GM18502 (cell line): ENCODE data around the gene DTHD1.

Experiments used
- ATAC-seq: cut with Tn5 transposase; IDR thresholded peaks from one replicate; pipeline ENCODE4 v1.9.1; 2021; ENCODE audit warnings: mild to moderate bottlenecking; ENCODE audit not compliant: unreplicated experiment, poor library complexity

DTHD1 gene

DNA sequence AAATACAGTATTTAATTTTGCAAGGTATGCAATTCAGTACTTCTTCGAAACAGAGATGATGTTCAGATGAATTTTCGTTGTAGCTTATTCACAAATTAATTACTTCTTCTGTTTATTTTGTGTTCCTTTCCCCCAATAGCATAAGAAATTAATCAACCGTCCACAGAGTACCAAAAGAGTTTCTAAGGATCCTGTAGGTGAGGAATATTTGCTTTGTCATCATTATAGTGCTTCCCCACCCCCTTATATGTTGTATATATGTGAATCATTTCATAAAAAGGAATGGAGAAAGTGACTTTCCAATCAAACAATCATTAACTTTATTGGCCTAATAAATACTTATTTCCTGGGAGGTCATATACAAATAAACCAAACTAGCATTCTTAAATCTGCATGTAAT, 57.6 kb downstream of the DTHD1 start:
- no peak for ATAC-seq

DNA sequence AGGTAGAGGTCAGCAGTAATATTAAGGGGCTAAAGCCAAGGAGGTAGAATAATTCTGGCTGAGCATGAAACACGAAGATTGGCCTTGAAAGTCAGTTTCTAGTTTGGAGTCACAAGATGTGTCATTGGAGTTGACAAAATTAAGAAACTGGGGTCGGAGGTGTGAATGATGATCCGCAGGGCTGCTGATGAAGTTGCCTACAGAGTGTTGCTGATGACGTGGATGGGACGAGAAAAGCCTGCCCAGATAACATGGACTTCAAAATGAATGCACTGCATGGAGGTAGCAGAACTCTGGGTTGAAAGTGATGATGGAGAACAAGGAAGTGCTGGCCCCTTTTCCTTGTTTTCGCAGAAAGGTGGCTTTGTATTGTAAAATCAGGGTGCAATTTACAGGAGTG, 60.5 kb downstream of the DTHD1 start:
- ATAC-seq, result no peak

DNA sequence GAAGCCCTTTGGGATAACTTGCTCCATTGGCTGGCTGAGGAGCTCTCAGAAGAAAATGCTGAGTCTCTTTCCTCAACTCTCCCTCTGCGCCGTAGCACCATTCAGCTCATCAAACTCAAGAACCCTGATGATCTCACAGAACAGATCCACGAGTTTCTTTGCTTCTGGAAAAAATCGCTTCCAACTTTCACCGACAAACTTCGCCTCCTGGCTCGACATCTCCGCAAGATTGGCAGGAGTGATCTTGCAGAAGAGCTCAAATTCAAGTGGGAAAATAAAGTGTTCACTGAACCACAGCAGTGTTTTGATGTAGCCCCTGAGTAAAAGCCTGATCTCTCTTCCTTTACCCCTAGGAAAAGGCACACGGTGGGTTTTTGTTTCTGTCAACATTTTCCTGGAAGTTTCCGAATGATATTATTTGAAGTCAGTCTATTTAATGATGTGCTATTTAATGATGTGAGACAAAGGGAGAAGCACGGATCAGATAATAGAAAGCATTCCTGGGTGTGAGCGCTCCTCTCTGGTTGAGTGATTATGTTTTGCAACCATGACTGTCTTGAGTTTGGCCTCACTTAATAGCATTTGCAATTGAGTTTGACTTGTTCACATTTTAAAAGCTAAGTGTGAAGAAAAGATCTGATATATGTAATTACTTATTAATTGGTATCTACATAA, 62.2 kb downstream of the DTHD1 start:
- no peak for ATAC-seq

- ATAC-seq, result peak; percentile 95
These were observed 67.1 kb downstream of the DTHD1 start for GRCh38 chr4:36348403-36348938.

GRCh38 chr4:36349938-36350549, 68.6 kb downstream of the DTHD1 start:
- no peak for ATAC-seq

GRCh38 chr4:36351082-36351666, 69.8 kb downstream of the DTHD1 start:
- ATAC-seq, result peak; percentile 61

DNA sequence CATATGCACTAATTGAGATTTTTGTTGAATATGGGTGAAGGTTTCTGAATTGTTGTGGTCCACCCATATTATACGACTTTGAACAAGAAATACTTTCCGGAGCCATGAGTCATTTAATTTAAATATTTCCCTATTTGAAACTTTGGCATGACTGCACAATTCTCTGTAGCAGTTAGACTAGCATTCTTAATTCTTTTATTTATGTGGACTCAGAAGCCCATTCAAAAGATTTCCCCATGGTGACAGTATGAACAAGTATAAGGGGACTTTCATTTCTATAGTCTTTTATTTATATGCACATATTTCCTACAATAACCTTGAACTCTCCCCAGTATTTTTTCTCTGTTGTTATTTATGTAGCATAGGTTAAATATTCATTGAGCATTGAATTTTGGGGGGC, 72.6 kb downstream of the DTHD1 start:
- no peak for ATAC-seq

DNA sequence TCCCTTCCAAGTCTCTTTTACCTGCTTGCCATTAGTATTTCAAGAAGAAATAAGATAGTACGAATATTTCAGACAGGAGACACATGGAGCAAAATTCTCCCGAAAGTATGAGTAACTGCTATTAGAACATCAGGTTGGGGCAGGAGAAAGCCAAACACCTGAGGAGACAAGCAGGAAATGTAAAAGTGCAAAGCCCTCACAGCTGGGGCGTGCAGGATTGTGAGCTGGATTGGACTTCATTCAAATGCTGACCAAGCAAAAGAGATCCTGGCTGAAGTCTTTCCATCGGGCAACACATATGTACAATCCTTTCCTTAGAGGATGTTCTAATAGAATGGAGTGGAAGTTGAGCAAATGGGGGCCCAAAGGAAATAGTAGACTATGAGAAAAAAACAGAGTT, 76.8 kb downstream of the DTHD1 start:
- no peak for ATAC-seq

DNA sequence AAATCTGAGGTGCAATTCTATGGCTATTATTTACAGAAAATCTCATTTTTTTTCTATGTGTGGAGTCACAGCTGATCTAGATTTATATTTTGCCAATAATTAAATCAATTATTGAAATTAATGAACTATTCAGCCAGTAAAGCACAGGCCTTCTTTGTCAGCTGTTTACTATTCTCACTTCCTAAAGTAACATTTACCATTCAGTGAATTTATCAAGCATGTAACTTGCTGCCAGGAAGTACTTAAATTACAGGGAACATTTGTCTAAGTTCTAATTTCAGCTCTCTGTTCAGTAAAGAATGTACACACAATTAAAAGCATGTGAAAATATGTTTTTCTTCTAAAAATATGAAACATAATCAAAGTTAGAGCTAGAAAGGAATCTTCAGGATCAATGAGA, 79.3 kb downstream of the DTHD1 start:
- ATAC-seq, result no peak

DNA sequence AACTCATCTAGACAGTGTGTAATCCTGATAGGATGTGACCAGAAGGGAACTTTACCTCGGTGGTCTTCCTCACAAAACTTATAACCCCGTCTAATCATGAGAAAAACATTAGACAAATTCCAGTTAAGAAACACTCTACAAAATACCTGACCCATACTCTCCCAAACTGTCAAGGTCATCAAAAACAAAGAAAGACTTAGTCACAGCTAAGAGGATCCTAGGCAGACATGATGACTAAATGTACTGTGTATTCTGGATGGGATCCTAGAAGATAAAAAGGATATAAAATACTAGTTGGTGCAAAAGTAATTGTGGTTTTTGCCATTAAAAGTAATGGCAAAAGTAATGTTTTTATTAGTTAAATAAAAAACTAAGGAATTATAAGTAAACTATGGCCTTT, 81.6 kb downstream of the DTHD1 start:
- ATAC-seq, result no peak

DNA sequence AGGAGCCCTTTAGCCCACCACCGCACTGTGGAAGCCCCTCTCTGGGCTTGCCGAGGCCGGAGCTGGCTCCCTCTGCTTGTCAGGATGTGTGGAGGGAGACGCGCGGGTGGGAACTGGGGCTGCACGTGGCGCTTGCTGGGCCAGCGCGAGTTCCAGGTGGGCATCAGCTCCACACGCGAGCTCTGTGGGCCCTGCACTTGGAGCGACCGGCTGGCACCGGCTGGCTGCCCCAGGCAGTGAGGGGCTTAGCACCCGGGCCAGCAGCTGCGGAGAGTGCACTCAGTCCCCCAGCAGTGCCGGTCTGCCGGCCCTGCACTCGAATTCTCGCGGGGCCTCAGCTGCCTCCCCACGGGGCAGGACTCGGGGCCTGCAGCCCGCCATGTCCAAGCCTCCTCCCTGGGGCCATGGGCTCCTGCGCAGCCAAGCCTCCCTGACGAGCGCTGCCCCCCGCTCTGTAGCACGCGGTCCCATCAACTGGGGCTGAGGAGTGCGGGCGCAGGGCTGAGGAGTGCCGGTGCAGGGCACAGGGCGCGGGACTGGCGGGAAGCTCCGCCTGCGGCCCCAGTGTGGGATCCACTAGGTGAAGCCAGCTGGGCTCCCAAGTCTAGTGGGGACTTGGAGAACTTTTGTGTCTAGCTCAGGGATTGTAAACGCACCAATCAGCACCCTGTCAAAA, 93.6 kb downstream of the DTHD1 start:
- ATAC-seq, result no peak

DNA sequence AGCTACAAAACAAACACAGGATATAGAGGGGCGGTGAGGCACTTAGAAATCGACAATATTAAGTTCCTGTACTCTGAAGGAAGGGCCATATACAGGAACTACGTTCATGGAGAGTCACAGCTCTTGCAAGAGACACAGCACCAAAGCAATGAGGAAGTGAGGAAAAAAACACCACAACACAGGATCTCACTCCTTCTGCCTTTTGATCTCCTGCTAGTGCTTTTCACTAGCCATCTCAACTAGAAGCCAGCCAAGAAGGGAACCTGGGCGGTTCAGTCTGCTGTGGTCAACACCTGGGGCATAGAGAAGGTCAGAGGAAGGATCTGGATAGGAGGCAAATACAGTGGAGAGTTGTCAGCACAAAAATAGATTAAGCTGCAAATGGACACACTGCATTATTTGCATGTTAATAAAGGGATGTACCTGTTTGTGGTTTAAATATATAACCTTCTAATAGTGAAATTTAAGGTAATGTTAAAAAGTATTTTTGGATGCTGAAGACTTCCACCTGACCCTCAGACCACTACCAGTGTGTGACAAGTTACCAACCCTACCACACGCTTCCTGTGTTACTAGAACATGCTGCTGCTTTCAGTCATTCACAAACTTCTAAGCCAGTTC, 104.6 kb downstream of the DTHD1 start:
- ATAC-seq, result peak; percentile 83

- ATAC-seq, result no peak
These were observed 105.3 kb downstream of the DTHD1 start for GRCh38 chr4:36386691-36387090.

- no peak for ATAC-seq
These were observed 107.3 kb downstream of the DTHD1 start for GRCh38 chr4:36388710-36389109.

DNA sequence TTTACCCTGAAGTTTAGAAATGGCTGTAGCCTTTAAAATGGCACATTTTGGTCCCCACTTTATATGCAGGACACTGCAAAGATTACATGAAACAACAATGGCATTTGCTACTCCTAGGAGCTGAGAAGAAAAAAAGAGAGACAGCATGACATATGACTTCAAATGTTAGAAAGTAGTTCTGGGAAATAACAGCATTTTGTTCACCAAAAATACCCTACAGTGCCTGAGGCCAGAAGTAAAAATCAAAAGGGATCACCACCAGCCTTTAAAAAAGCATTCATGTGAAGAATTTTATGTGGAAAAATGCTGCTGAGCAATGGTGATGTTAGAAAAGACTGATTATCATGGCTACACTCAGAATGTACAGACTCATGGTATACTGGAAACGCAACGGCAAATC, 110.0 kb downstream of the DTHD1 start:
- no peak for ATAC-seq

DNA sequence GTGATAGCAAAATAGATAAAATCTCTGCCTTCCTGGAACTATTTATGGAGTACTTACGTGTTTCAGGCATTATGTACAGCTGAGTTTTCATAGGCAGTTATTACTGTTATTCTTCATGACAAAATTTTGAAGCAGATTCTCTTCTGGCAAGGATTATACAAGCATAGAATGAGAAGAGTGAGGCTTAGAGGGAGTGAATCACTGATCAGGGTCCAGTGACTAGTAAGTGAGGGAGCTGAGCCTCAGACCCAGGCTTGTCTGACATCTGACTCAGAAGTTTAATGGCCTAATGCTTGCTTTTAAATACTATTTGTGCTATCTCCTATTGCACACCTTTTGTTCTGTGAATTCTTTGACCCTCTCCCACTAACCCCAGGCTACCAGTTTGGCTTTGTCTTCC, 110.6 kb downstream of the DTHD1 start:
- no peak for ATAC-seq

- no peak for ATAC-seq
These were observed 111.5 kb downstream of the DTHD1 start for GRCh38 chr4:36392916-36393315.
